ENCODE results near the gene GSN.

DNA sequence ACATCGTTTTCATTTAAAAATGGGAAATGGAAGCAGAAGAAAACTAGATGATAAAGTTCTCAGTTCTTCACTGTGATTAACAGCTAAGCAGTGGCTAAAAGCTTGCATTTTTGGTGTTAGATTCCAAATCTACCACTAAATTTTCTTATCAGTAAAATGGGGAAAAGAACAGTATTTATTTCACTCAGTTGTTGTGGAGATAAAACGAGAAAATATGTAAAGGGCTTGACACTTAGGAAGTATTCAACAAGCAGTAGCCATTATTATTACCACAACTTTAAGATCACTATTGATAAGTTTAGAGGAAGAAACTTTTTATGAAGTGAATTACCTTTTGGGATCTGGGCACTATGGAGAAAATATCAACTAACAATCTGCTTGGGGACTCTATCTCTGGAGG, 97.6 kb downstream of the GSN start:
- TF ChIP-seq, protein P1, sequence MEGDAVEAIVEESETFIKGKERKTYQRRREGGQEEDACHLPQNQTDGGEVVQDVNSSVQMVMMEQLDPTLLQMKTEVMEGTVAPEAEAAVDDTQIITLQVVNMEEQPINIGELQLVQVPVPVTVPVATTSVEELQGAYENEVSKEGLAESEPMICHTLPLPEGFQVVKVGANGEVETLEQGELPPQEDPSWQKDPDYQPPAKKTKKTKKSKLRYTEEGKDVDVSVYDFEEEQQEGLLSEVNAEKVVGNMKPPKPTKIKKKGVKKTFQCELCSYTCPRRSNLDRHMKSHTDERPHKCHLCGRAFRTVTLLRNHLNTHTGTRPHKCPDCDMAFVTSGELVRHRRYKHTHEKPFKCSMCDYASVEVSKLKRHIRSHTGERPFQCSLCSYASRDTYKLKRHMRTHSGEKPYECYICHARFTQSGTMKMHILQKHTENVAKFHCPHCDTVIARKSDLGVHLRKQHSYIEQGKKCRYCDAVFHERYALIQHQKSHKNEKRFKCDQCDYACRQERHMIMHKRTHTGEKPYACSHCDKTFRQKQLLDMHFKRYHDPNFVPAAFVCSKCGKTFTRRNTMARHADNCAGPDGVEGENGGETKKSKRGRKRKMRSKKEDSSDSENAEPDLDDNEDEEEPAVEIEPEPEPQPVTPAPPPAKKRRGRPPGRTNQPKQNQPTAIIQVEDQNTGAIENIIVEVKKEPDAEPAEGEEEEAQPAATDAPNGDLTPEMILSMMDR (IDR thresholded peaks at IDR 0.05): no peak
- TF ChIP-seq HDAC2 (IDR thresholded peaks at IDR 0.05): no peak
- no peak for TF ChIP-seq RFX5 (IDR thresholded peaks at IDR 0.05)
- TF ChIP-seq EP300 (IDR thresholded peaks at IDR 0.05): no peak
- TF ChIP-seq REST (IDR thresholded peaks at IDR 0.05): no peak
- TF ChIP-seq POLR2A (IDR thresholded peaks at IDR 0.05; ENCODE audit: low read length): no peak
- no peak for TF ChIP-seq SMC3 (IDR thresholded peaks at IDR 0.05)

All from A549 (cell line).